NCI-H128 (cell line): ENCODE measurements around the gene SAP30.

ENCODE experiments used
- DNase-seq: peaks from one replicate; lab custom pipeline; 2025; ENCODE audit not compliant: unreplicated experiment; lab: John Stamatoyannopoulos, UW

The SAP30 gene

GRCh38 chr4:173370477-173371291 lies at the start of gene SAP30:
TSS of gene SAP30 (plus strand) at chr4:173370954. CDS start at chr4:173371183, 229 bp downstream.
- peak; percentile 96 for DNase-seq

DNA sequence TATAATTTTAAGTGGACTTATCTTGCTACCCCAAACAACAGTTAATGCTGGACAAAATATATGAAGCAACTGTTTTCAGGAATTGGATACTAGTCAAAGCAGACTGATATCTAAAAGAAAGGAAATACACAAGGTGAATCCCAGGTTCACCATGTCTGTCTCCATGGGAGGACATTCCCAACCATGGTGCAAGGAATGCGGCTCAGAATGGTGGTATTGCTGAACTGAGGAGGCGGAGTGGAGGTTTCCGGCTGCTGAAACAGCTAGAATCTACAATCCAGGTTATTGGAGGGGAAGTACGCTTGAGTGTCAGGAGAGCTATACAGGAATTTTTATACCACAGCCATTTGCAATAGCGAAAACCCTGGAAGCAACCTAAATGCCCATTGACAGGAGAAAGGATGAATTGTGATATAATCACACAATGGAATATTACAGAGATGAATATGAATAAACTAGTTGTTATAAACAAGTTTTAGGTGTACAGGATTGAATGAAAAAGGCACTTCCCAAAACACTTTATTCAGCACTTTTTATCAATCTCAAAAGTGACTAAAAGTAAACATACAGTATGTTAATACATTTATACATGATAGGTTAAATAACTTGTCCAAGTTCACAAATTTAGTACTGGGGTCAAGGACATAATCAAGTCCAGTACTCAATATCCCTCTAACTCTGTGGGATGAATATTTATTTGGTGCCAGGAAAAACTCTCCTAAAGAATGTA lies 45.6 kb upstream of the SAP30 start:
- DNase-seq: no peak

DNA sequence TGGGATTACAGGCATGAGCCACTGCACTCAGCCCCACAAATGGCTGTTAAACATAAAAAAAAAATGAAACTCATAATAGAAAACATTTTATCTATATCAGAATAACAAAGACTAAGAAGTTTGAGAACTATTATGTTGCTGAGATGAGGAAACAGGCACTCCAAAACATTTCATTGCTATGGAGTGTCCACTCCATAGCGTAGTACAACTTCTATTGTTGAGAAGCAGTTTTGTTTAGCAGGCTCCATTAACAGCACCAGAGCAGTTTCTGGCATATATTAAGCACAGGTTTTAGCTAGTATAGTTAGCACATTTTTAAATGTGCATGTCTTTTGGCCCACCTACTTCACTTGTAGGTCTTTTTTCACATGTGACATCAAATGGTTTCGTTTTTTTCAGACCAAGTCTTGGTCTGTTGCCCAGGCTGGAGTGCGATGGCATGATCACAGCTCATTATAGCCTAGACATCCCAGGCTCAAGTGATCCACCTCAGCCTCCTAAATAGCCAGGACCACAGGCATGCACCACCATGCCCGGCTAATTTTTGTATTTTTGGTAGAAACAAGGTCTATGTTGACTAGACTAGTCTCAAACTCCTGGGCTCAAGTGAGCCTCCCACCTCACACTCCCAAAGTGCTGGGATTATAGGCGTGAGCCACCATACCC lies 42.4 kb upstream of the SAP30 start:
- DNase-seq: no peak

- DNase-seq: no peak
Observed at GRCh38 chr4:173330590-173330989, 40.2 kb upstream of the SAP30 start.

- no peak for DNase-seq
Observed at GRCh38 chr4:173332021-173332487, 38.7 kb upstream of the SAP30 start.

- DNase-seq: no peak
Observed at GRCh38 chr4:173332963-173333657, 37.6 kb upstream of the SAP30 start.

GRCh38 chr4:173333658-173334084 lies 37.1 kb upstream of the SAP30 start:
- DNase-seq: no peak

DNA sequence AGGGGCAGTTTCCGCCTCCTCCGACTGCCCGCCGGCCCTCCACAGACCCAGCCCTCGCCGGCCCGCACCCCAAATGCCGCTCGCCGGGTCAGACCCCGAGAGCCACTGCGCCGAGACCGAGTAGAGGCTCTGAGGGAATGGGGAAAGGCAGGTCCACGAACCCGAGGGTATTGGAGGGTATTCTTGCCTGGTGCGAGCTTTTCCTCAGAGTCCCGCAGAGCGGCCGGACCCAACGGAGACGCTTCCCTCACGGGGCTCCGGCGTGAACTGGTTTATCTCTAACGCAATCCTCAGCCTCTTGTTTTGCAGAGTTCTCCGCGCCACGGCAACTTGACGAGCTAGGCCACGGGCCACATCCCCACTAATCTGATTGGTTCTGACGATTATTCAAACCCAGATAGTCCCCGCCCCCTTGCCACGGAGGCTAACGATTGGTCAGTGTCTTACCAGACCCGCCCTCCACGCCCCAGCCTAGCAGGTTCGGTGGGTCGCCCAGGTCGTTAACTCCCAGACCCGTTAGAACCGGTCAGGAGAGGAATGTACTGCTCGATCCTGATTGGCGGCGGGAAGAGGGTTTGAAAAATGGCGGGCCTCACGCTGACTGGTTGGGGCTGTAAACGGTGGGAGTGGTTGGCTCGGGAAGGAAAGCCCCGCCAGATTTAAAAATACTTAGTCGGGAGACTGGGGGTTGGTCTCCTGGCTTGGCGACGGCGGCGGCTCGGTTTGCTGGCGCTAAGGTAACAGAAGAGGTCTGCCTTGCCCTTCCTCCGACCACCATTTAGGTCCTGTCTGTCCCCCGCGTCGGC lies 36.5 kb upstream of the SAP30 start, which contains the start of gene HMGB2:
Gene HMGB2 (minus strand): TSS at position 274 of the 806 bp plus-strand sequence. CDS start 709 bp downstream, outside the sequence.
- peak; percentile 98 for DNase-seq

DNA sequence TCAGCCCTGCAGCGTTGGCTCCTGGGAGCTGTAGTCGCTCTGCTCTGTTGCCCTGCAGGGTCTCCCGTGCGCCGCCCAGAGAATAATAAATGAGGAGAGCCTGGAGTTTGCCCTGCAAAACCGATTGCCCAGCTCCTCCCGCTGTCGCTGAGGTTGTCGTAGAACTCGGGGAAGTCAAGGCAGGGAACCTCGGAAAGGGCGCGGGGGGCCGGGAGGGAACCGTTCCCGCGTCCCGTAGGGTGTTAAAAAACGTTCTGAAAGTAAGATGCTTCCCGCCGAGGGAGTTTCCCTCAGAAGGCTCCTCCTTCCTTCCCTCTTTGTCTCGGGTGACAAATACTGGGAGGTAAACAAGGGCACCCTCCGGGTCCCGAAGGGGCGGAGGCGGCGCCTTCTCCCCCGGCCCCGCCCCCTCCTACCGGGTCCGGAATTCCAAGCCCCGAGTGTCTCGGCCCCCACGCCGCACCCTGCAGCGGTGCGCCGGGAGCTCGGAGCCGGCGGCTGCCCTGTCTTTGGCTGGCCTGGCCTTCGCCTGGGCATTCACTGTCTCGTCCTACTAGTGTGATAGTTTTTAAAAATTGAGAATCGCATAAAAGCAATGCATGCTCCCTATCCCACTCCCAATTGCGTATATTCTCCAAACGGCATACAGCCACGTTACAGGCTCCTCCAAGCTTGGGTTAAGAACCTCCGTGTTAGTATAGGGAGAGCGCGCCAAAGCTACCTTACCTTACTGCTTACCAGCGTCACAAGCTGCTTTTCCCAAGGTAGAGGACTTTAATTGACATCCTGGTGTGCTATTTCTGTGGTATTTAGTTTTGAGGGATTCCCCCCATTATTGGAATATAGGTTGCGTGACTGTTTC lies 35.6 kb upstream of the SAP30 start:
- DNase-seq: peak; percentile 51

GRCh38 chr4:173337463-173337862 lies 33.3 kb upstream of the SAP30 start:
- DNase-seq: no peak

DNA sequence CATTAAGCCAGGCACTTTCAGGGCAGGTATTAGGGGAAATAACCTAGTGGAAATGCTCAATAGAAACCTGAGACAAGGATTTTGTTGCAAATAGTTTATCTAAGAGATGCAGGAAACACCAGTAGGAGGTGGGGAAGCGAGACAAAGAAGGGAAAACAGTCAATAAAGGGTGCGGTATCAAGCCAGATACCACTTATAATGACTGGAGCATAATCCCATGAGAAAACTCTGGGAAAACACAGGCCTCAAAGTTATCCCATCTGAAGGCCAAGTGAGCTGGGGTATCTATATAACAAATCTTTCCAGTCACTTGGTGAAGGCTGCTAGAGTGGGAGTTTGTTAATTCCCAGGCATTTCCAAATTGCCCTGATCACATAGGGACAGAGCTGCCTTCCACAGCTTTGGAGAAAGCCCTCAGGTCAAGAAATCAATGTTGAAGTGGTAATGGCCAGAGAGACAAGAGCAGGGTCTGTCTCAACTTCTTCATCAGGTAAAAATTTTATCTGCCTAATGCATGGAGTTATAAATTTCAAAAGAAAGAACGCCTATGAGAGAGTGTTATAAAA lies 26.8 kb upstream of the SAP30 start:
- DNase-seq: no peak

DNA sequence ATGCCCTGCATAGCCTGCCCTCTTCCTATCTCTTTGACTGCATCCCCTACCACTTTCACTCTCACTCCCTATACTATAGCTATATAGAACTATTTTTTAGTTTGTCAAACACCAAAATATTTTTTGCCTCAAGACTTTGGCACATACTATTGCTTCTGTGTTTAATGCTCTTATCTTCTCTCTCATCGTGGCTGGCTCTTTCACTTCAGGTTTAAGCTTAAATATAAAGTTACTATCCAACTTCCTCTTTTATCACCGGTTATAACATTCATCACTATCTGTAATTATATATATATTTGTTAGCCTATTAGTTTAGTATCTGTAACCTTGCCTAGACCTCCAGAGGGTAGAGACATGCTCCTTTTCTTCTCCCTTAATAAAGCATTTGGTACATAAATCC lies 25.1 kb upstream of the SAP30 start:
- DNase-seq: no peak

DNA sequence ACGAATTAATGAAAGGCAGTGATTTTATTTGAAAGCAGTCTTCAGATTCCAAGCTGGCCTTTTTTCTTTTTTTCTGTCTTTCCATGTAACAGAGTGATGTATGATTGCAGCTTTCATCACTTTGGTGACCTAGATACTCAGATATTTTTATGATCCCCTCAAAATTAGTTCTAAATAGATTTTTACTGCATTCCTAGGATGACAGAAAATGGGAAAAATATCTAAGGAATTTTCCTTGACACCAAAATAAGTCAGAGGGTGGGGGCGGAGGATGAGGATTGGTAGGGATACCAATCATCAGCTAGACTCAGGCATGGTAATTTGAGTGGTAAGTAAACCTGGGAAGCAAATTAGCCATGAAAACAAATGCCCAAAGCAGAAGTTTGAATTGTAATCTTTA lies 24.7 kb upstream of the SAP30 start:
- DNase-seq: no peak

- no peak for DNase-seq
Observed at GRCh38 chr4:173347467-173347866, 23.3 kb upstream of the SAP30 start.

- DNase-seq: no peak
Observed at GRCh38 chr4:173357939-173358338, 12.8 kb upstream of the SAP30 start.

GRCh38 chr4:173360587-173361221 lies 10.1 kb upstream of the SAP30 start:
- no peak for DNase-seq

- DNase-seq: no peak
Observed at GRCh38 chr4:173362666-173363065, 8.1 kb upstream of the SAP30 start.

DNA sequence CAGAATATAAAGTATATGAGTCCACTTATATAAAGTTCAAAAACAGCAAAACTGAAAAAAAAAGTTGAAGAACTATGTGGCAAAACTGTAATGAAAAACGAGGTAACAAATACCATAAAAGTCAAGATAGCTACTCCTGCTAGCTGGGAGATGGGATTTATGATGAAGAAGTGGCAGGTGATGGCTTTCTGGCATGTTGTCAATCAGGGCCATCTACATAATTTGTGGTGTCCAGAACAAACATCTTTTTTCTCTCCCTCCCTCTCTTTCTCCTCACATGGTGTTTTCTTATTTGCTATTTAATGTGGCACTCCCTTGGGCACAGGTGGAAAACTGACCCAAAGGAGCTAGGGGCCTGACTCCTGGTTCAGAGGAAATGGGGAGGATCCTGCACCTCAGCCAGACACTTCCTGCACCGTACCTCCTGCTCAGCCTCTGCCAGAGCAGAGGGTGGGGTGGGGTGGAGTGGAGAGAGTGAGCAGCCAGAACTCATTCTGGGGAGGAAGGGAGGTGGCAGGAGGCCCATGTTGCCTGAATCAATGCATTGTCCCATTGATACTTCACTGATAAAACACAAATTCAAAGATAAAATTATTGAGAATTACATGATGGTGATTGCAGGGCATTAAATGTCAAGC lies 5.3 kb upstream of the SAP30 start:
- DNase-seq: no peak
